ENCODE measurements around the gene RRM2.

Gene RRM2

GRCh38 chr2:10172033-10172871, 49.7 kb downstream of the RRM2 start:
- no peak overlapping the region for H3K27ac ChIP-seq
- no peak for TF ChIP-seq ZFX (IDR thresholded peaks at IDR 0.05)
- TF ChIP-seq CTCF (conservative IDR thresholded peaks at IDR 0.05), result no peak

GRCh38 chr2:10173258-10174005, 50.9 kb downstream of the RRM2 start:
- no peak overlapping the region for H3K27ac ChIP-seq
- TF ChIP-seq CTCF (conservative IDR thresholded peaks at IDR 0.05) (no peak), ZFX (IDR thresholded peaks at IDR 0.05) (no peak)

GRCh38 chr2:10174173-10174572, 51.6 kb downstream of the RRM2 start:
- no peak overlapping the region for H3K27ac ChIP-seq
- no peak for TF ChIP-seq ZFX (IDR thresholded peaks at IDR 0.05)
- TF ChIP-seq CTCF (conservative IDR thresholded peaks at IDR 0.05), result no peak

GRCh38 chr2:10175441-10175840, 52.9 kb downstream of the RRM2 start:
- no peak for TF ChIP-seq ZFX (IDR thresholded peaks at IDR 0.05)
- no peak for TF ChIP-seq CTCF (conservative IDR thresholded peaks at IDR 0.05)

GRCh38 chr2:10178751-10179150, 56.2 kb downstream of the RRM2 start:
- TF ChIP-seq ZFX (IDR thresholded peaks at IDR 0.05) (no peak), CTCF (conservative IDR thresholded peaks at IDR 0.05) (no peak)
- H3K27ac ChIP-seq, result no peak overlapping the region

More at GRCh38 chr2:10175441-10175840, 52.9 kb downstream of the RRM2 start:
- H3K27ac ChIP-seq, result no peak overlapping the region

GRCh38 chr2:10179422-10179821, 56.9 kb downstream of the RRM2 start:
- no peak for TF ChIP-seq CTCF (conservative IDR thresholded peaks at IDR 0.05)
- TF ChIP-seq ZFX (IDR thresholded peaks at IDR 0.05), result no peak
- no peak overlapping the region for H3K27ac ChIP-seq

- H3K27ac ChIP-seq, result no peak overlapping the region
- TF ChIP-seq CTCF (conservative IDR thresholded peaks at IDR 0.05) (no peak), ZFX (IDR thresholded peaks at IDR 0.05) (no peak)
These were observed 57.7 kb downstream of the RRM2 start for GRCh38 chr2:10180229-10180628.

All from C4-2B (cell line).